Stimulated activated CD8-positive, alpha-beta memory T cell treated with anti-CD3 and anti-CD28 coated beads, Interleukin-4, amount 100 ng/mL, for 1 hour (primary cell): ENCODE measurements around the gene EXOC3.

ENCODE experiments used
- DNase-seq, 2 donors: peaks; one replicate each; pipeline ENCODE4 v3.0.0-alpha.2; 2020; ENCODE audit warnings: low read depth in 2 of 2, low spot score in 1 of 2

The EXOC3 gene

DNA sequence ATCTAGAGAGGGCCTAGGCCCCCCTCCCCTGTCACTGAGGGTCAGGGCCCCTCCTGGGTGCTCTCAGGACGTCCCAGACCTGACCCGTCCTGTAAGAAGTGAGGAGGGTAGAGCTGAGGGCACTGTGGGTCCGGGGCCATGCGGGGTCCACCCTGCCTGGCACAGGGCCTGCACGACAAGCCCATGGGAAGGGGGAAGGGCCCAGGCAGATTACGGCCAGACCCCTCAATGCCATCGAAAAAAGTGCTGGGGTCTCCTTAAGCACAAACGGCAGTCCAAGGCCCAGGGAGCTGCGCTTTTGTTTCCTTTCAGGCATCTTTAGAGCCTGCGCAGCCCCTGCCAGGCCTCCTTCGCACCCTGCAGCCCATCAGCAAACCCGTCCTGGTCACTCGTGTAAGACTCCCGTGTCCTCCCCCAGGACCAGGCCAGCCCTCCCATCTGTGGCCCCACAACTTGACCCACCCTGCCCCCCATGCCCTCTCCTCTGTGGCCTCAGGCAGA, 4.4 kb upstream of the EXOC3 start:
- no peak for DNase-seq

GRCh38 chr5:439181-439580, 3.8 kb upstream of the EXOC3 start:
- DNase-seq = no peak

GRCh38 chr5:439636-440035, 3.3 kb upstream of the EXOC3 start:
- no peak for DNase-seq

DNA sequence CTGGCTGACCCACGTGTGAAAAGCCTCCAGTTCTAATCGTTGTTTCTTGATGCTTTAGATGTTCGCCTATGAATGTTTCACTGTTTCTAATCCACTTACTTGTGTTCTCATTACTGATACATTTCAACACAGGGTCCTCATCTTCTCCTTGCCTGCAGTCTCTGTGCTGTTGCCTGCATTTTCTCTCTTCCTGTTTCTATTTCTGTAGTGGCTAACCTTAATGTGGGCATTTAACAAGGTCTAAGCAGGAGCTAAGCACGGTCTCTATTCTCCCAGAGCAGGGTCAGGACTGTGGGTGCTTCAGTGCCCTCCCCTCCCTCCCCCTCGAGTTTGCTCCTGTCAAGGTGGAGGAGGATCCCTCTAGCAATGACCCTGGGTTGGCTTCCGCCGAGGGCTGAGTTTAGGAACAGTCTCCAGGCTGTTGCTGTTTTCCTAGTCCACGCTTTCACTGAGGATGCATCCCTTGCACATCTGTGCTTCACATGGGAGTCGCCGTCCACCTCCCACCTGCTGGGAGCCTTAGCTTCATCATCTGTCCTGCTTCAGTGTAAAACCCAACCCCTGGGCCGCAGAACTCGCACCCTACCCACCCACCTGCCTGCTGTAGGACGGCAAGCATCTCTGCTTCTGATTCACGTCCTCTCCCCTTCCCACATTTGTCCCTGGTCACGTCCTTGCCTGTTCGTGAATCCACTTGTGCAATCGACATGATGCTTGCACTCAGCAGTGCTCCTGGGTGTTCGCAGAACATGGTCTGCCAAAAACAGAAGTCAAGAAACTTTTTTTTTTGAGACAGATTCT, 2.4 kb upstream of the EXOC3 start:
- no peak for DNase-seq

DNA sequence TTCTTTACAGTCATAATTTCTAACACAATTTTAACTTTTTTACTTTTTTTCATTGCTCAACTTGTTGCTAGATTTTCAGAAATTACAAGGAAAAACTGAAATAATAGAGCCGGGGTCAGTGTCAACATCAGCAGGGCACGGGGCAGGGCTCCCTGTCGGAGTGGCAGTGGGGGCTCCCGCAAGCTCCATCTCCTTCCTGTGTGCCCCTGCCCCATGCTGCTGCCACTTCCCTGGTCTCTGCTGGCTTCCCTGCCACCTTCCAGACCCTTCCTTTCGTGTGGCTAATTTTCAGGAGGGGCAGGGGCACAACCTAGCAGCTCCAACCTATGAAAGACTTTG, 1.0 kb upstream of the EXOC3 start:
- no peak for DNase-seq

- DNase-seq = no peak
These were observed 519 bp downstream of the EXOC3 start for GRCh38 chr5:443239-444151.

GRCh38 chr5:444226-444625, 1.2 kb downstream of the EXOC3 start:
- no peak for DNase-seq

DNA sequence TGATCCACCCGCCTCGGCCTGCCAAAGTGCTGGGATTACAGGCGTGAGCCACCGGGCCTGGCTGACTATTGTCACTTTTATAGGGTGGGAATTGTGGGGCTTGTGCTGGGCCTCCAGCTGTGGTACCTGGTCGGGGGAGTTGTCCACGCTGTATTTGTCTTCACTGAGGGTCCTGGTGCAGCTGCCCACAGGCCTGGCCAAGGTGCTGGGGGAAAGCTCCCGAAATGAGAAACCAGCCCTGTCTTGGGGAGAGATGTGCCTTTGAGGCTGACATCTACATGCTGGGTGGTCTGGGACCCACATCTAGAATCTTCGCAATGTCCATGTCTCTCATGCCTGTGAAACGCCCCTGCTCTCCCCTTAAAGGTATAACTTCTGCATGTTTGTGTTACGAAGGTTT, 2.6 kb downstream of the EXOC3 start:
- DNase-seq = no peak

DNA sequence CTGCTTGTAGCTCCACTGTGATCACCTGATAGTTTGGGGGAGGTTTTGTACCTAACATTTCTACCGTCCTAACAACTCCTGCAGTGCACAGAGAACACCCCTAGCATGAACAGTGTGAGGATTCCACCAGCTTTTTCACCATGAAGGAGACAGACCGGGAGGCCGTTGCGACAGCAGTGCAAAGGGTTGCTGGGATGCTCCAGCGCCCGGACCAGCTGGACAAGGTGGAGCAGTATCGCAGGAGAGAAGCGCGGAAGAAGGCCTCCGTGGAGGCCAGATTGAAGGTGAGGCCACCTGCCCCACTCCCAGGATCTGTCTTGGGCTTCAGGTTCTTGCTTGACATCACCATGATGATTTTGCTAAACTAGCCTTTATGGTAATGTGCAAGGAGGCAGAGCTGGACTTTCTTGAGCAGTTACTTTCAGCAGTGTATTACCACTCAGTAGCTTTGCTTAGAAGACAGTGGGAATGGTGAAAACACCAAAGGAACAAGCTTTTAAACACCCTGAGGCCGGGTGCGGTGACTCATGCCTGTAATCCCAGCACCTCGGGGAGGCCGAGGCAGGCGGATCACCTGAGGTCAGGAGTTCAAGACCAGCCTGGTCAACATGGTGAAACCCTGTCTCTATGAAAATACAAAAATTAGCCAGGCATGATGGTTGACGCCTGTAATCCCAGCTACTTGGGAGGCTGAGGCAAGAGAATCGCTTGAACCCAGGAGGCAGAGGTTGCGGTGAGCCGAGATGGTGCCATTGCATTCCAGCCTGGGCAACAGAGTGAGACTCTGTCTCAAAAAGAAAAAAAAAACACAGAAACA, 3.3 kb downstream of the EXOC3 start:
- DNase-seq = no peak

DNA sequence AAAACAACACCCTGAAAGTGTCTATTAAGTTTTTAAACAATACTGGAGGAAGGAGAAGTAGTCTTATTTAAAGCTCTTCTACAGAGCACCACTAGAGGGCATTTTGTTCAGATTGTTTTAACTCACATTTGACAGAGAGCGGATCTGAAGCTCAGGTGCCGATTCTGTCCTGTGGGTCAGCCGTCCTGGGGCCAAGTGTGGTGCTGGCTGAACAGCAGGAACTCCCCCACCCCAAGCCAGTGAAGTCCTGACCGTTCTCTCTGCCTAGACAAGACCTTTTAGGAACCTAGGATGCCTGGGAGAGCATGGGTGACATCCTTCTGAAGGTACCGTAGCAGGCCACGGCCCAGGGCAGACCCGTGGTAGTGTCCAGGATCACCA, 3.9 kb downstream of the EXOC3 start:
- no peak for DNase-seq

DNA sequence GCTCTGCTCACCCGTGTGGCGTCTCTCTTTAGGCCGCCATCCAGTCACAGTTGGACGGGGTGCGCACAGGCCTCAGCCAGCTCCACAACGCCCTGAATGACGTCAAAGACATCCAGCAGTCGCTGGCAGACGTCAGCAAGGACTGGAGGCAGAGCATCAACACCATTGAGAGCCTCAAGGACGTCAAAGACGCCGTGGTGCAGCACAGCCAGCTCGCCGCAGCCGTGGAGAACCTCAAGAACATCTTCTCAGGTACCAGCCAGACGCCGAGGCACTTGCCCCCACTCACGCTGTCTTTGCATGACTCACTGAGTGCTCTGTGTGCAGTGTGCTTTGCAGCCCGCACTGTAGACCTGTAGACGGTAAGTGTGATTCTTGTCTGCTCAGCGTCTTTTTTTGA, 4.5 kb downstream of the EXOC3 start:
- DNase-seq = no peak

DNA sequence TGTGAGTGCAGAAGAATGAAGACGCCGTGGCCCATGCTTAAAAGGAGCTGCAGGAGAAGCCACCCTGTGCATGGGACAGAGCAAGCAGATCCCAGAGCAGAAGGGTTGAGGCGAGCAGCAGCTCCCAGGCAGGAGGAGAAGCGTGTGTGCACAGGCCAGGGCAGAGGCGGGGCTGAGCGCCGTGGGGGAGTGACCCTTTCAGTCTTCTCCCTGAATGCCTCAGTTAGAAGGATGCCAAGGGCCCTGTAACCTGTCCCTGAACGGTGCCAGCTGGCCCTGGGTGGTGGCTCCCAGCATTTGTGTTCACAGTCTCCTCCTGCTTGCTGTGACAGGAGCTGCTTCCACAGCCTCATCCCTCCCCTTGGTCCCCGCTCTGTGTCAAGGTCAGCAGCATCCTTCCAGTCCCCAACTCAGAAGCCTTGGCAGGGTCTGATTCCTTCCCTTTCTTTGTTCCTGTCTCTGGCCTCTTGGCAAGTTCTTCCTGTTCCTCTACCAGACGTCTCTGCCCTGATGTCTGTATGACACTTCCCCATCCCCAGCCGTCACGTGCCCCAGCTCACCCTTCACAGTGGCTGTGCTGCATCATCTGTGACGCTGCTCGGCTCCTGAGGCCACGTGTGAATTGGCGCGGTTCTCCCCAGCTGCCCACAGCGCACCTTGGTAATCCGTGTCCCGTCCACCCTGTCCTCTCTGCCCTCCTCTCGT, 5.2 kb downstream of the EXOC3 start:
- no peak for DNase-seq

DNA sequence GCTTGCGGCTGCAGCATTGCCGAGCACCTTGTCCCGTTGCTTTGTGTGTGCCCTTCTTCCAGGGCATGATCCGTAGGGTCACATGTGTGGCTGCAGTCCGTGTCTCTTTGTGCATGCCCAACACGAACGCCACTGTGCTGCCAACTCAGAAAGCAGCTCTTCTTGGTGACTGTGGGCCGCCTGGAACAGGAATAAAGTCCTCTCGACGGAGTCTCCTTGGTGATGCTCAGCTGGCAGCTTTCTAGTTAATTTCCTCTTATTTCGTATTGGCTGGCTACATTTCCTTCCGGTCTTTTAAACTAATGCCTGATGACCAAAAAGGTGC, 5.8 kb downstream of the EXOC3 start:
- DNase-seq = no peak

- no peak for DNase-seq
These were observed 6.2 kb downstream of the EXOC3 start for GRCh38 chr5:449151-449550.

DNA sequence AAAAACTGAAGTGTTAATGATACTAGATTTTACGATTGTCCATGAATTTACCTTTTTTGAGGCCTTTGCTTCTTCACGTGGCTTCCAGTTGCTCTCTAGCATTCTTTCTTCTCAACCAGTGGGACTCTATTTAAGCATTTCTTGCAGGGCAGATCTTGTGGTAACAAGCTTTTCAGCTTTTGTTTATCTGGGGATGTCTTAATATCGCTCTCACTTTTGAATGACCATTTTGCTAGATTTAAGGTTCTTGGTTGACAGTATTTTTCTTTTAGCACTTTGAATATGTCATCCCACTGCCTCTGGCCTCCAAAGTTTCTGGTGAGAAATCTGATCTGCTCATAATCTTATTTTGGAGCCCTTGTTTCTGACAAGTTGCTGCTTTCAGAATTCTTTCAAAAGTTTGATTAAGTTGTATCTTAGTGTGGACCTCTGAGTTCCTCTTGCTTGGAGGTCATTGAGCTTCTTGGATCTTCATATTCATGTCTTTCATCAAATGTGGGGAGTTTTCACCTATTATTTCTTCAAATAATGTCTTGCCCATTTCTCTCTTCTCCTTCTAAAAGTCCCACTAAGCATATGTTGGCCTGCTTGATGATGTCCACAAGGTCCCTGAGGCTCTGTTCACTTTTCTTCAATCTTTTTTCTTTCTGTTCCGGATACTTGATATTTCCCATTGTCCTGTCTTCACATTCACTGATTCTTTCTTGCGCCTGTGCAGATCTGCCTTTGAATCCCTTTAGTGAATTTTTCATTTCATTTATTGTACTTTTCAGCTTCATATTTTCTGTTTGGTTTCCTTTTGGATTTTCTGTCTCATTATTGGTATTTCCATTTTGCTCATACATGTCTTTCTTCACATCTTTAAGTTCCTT, 8.8 kb downstream of the EXOC3 start:
- no peak for DNase-seq

- no peak for DNase-seq
These were observed 10.2 kb downstream of the EXOC3 start for GRCh38 chr5:452978-453710.

GRCh38 chr5:453725-454481, 10.9 kb downstream of the EXOC3 start:
- no peak for DNase-seq

GRCh38 chr5:454936-455335, 12.0 kb downstream of the EXOC3 start:
- no peak for DNase-seq

DNA sequence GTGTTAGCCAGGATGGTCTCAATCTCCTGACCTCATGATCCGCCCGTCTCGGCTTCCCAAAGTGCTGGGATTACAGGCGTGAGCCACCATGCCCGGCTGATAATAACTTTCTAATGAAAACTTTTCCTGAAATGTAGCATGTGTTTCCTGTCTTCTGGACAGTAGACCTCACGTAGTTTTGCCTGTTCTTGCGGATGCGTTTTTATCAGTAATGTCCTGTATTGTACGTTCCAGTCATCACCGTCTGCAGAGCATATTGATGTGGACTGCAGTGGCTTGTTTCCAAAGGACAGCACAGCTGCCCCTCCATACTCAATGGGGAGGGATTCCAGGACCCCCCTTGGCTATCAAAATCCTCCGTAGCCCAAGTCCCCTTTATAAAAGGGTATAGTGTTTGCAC, 12.8 kb downstream of the EXOC3 start:
- DNase-seq = no peak
